MCF 10A (cell line): ENCODE results near the gene CDK5R2. TPM values are rescaled to one million over a fixed set of nuclear protein-coding genes. Genes with fewer than 3 reads are reported as not detected.
A peak's percentile ranks its signal among the peaks of the same experiment; 100 is the strongest.

Experiments
- BruUV-seq: library from RNA; stranded (reverse); fragments of 400-500 nt; replicated peaks from 2 replicates; lab custom pipeline; 2021; lab: Mats Ljungman, UMichigan
- CTCF ChIA-PET: fragments of 300-600 bp; sonication (Branson Sonifier 250); formaldehyde crosslinking; extraction: SDS; loops from one replicate; lab custom pipeline; 2021; ENCODE audit warnings: antibody characterized with exemption, inconsistent platforms; lab: Yijun Ruan, JAX
- POLR2A ChIA-PET: fragments of 300-600, 350-650 bp; sonication (Branson Sonifier 250); formaldehyde crosslinking; extraction: SDS; loops from one replicate; lab custom pipeline; 2020; ENCODE audit warnings: antibody characterized with exemption, inconsistent platforms; lab: Yijun Ruan, JAX
- DNase-seq: peaks from one replicate; pipeline ENCODE4 v3.0.0-alpha.2; 2018; ENCODE audit not compliant: unreplicated experiment
- H3K27ac Mint-ChIP-seq: one replicate; pipeline ENCODE4 v1.8.0; 2022; ENCODE audit warnings: mild to moderate bottlenecking, low read depth, mixed read lengths; ENCODE audit not compliant: unreplicated experiment
- H3K27me3 Mint-ChIP-seq: one replicate; pipeline ENCODE4 v1.8.0; 2022; ENCODE audit warnings: mixed read lengths; ENCODE audit not compliant: insufficient read depth, unreplicated experiment
- H3K36me3 Mint-ChIP-seq: one replicate; pipeline ENCODE4 v1.8.0; 2022; ENCODE audit warnings: mild to moderate bottlenecking, moderate library complexity, mixed read lengths; ENCODE audit not compliant: insufficient read depth, unreplicated experiment
- H3K4me1 Mint-ChIP-seq: one replicate; pipeline ENCODE4 v1.8.0; 2022; ENCODE audit warnings: mixed read lengths; ENCODE audit not compliant: insufficient read depth, unreplicated experiment
- H3K4me3 Mint-ChIP-seq: one replicate; pipeline ENCODE4 v1.8.0; 2022; ENCODE audit warnings: mild to moderate bottlenecking, moderate library complexity, mixed read lengths; ENCODE audit not compliant: unreplicated experiment
- H3K9me3 Mint-ChIP-seq: one replicate; pipeline ENCODE4 v1.8.0; 2022; ENCODE audit warnings: mixed read lengths; ENCODE audit not compliant: unreplicated experiment
- intact Hi-C: fragments of 100-400 bp; cut with micrococcal nuclease; formaldehyde crosslinking; loops from 2 replicates; pipeline ENCODE4 v1.14.1; 2022
- total RNA-seq: library from RNA; stranded (reverse); gene quantifications from 2 replicates; pipeline ENCODE4 v1.2.3, GENCODE V29; 2022
- TF ChIP-seq, protein P1 (sequence below): fragments of 200-600 bp; IDR thresholded peaks from one replicate; pipeline ENCODE4 v1.8.0; 2022; ENCODE audit warnings: antibody characterized with exemption, mild to moderate bottlenecking; ENCODE audit not compliant: unreplicated experiment

CDK5R2 gene
- total RNA-seq, 1 experiment from 2014 or later, result not detected

GRCh38 chr2:218964041-218964771, 4.7 kb downstream of the CDK5R2 start:
- CTCF ChIA-PET, result interaction anchor here (3.4 kb wide), 1 partner anchor 16 kb away, joined by 16 read pairs; no protein-coding TSS in a partner anchor
- POLR2A ChIA-PET, result interaction anchor here (0.6 kb wide), 1 partner anchor 373 kb away, joined by 3 read pairs; no protein-coding TSS in a partner anchor
- Mint-ChIP-seq H3K27me3 (peaks cover 68% of the 10 kb centered on the region), H3K4me1 (peaks cover 13% of the 10 kb centered on the region), H3K4me3 (no peak overlapping the region), H3K9me3 (no peaks in the 10 kb centered on the region), H3K27ac (no peak overlapping the region), H3K36me3 (no peaks in the 10 kb centered on the region)
- BruUV-seq, result no TSS peak
- intact Hi-C loops, result no loop called here
- peak; percentile 51 for DNase-seq
- TF ChIP-seq, protein P1, sequence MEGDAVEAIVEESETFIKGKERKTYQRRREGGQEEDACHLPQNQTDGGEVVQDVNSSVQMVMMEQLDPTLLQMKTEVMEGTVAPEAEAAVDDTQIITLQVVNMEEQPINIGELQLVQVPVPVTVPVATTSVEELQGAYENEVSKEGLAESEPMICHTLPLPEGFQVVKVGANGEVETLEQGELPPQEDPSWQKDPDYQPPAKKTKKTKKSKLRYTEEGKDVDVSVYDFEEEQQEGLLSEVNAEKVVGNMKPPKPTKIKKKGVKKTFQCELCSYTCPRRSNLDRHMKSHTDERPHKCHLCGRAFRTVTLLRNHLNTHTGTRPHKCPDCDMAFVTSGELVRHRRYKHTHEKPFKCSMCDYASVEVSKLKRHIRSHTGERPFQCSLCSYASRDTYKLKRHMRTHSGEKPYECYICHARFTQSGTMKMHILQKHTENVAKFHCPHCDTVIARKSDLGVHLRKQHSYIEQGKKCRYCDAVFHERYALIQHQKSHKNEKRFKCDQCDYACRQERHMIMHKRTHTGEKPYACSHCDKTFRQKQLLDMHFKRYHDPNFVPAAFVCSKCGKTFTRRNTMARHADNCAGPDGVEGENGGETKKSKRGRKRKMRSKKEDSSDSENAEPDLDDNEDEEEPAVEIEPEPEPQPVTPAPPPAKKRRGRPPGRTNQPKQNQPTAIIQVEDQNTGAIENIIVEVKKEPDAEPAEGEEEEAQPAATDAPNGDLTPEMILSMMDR, result no peak

DNA sequence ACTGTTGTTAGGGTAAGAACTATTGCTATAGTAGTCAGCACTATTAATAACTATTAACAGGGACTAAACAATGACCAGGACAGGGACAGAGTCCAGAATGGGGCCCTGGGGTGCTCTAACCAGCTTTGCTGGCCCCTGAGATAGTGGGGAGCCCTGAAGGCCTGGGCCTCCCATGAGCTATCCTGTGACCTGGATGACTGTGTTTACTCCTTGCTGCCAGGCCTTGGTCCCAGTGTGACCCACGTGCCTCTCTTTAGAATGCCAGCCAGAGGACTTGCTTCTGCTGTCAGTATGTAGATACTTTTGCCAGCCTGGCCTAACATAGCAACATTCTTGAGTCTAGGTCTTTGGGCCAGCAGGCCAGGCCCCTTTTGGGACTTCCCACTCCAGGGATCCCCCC, 11.4 kb downstream of the CDK5R2 start:
- intact Hi-C loops, result no loop called here
- no peaks in the 10 kb centered on the region for H3K4me1 Mint-ChIP-seq
- no peaks in the 10 kb centered on the region for H3K9me3 Mint-ChIP-seq
- peaks cover 79% of the 10 kb centered on the region for H3K27me3 Mint-ChIP-seq
- CTCF ChIA-PET, result no interaction called here
- no peak overlapping the region for H3K27ac Mint-ChIP-seq
- no TSS peak for BruUV-seq
- TF ChIP-seq, protein P1, result no peak
- POLR2A ChIA-PET, result no interaction called here
- no peaks in the 10 kb centered on the region for H3K36me3 Mint-ChIP-seq
- no peak overlapping the region for H3K4me3 Mint-ChIP-seq
- no peak for DNase-seq

GRCh38 chr2:218975060-218975777, 15.8 kb downstream of the CDK5R2 start:
- Mint-ChIP-seq H3K9me3 (no peaks in the 10 kb centered on the region), H3K36me3 (no peaks in the 10 kb centered on the region), H3K27ac (no peak overlapping the region), H3K27me3 (peaks cover 75% of the 10 kb centered on the region), H3K4me1 (peaks cover 4% of the 10 kb centered on the region), H3K4me3 (no peak overlapping the region)
- ChIA-PET POLR2A (no interaction called here), CTCF (interaction anchor here (0.5 to 1.5 kb wide), 7 partner anchors 9 to 465 kb away, joined by 3 to 5 read pairs (median 4); no protein-coding TSS in a partner anchor)
- BruUV-seq, result no TSS peak
- no peak for DNase-seq
- TF ChIP-seq, protein P1, result no peak
- intact Hi-C loops, result no loop called here
